PC-9 (cell line): Measurements from ENCODE around the gene CRAT.

Experiments used
- CTCF ChIP-seq: fragments of 200-600 bp; sonication (generic); conservative IDR thresholded peaks from 2 replicates; pipeline ENCODE4 v1.6.1; 2017; ENCODE audit warnings: mixed run types, antibody characterized with exemption, mild to moderate bottlenecking, moderate library complexity
- EZH2 ChIP-seq: fragments of 200-600 bp; sonication (generic); IDR thresholded peaks from 2 replicates; pipeline ENCODE4 v1.8.0; 2017; ENCODE audit warnings: antibody characterized with exemption, low read depth

GRCh38 chr9:129143031-129143927, 32.7 kb upstream of the CRAT start:
- TF ChIP-seq CTCF (peak; percentile 93), EZH2 (no peak)
